A673 (cell line): ENCODE results near the gene PLXDC2. TPM values are rescaled to one million over a fixed set of nuclear protein-coding genes. Genes with fewer than 3 reads are reported as not detected.

Source experiments
- BruUV-seq: library from RNA; stranded (reverse); fragments of 400-500 nt; replicated peaks from 2 replicates; lab custom pipeline; 2021; lab: Mats Ljungman, UMichigan
- CTCF ChIA-PET: fragments of 300-600 bp; sonication (Branson Sonifier 250); formaldehyde crosslinking; loops from one replicate; lab custom pipeline; 2022; ENCODE audit warnings: antibody characterized with exemption; lab: Charles Lee
- POLR2A ChIA-PET: fragments of 300-600 bp; sonication (Branson Sonifier 250); formaldehyde crosslinking; loops from one replicate; lab custom pipeline; 2022; ENCODE audit warnings: antibody characterized with exemption; ENCODE audit not compliant: low non-redundant PET; lab: Charles Lee
- DNase-seq: peaks from one replicate; pipeline ENCODE4 v3.0.0-alpha.2; 2015; ENCODE audit warnings: low spot score
- H3K27ac ChIP-seq: fragments of 200-600 bp; sonication (generic); 2 replicates; pipeline ENCODE4 v1.5.1; 2016; ENCODE audit warnings: mixed run types, low read depth, mild to moderate bottlenecking, mixed read lengths, antibody characterized with exemption, low read length; ENCODE audit not compliant: poor library complexity, severe bottlenecking
- H3K27me3 ChIP-seq: fragments of 200-600 bp; sonication (generic); replicated peaks from 2 replicates; pipeline ENCODE4 v1.6.1; 2017; ENCODE audit warnings: mixed run types, low read depth, mild to moderate bottlenecking, mixed read lengths, antibody characterized with exemption, low read length; ENCODE audit not compliant: insufficient read depth, poor library complexity
- H3K36me3 ChIP-seq: fragments of 200-600 bp; sonication (generic); 2 replicates; pipeline ENCODE4 v1.6.1; 2016; ENCODE audit warnings: mixed run types, mild to moderate bottlenecking, mixed read lengths, antibody characterized with exemption, low read length; ENCODE audit not compliant: insufficient read depth, poor library complexity, severe bottlenecking
- H3K4me1 ChIP-seq: fragments of 200-600 bp; sonication (generic); 2 replicates; pipeline ENCODE4 v1.6.1; 2017; ENCODE audit warnings: mixed run types, mild to moderate bottlenecking, mixed read lengths, antibody characterized with exemption, low read length; ENCODE audit not compliant: insufficient read depth, poor library complexity, severe bottlenecking
- H3K4me3 ChIP-seq: fragments of 200-600 bp; sonication (generic); 2 replicates; pipeline ENCODE4 v1.5.1; 2016; ENCODE audit warnings: low read depth, mixed run types, mild to moderate bottlenecking, mixed read lengths, low read length; ENCODE audit not compliant: poor library complexity, severe bottlenecking
- H3K9me3 ChIP-seq: fragments of 200-600 bp; sonication (generic); 2 replicates; pipeline ENCODE4 v1.6.1; 2016; ENCODE audit warnings: mixed run types, low read depth, mild to moderate bottlenecking, mixed read lengths, antibody characterized with exemption, low read length; ENCODE audit not compliant: poor library complexity, severe bottlenecking
- EZH2 ChIP-seq: fragments of 200-600 bp; sonication (generic); IDR thresholded peaks from 2 replicates; pipeline ENCODE4 v1.6.1; 2017; ENCODE audit warnings: borderline replicate concordance, low read depth, mild to moderate bottlenecking, mixed read lengths, antibody characterized with exemption, low read length; ENCODE audit not compliant: poor library complexity, severe bottlenecking
- intact Hi-C: fragments of 100-400 bp; cut with micrococcal nuclease; formaldehyde crosslinking; loops from one replicate; pipeline ENCODE4 v1.10.0; 2022; ENCODE audit not compliant: unreplicated experiment
- total RNA-seq: library from RNA; stranded (reverse); gene quantifications from 2 replicates; pipeline ENCODE4 v1.2.3, GENCODE V29; 2021
- TF ChIP-seq, protein P1 (sequence below): fragments of 300-800, 200-600 bp; sonication (generic); conservative IDR thresholded peaks from 2 replicates; pipeline ENCODE4 v1.5.1; 2017; ENCODE audit warnings: low read depth, mild to moderate bottlenecking, antibody characterized with exemption, low read length, moderate library complexity, mixed read lengths

PLXDC2 gene
- total RNA-seq, 1 experiment from 2014 or later: 74.8 TPM

DNA sequence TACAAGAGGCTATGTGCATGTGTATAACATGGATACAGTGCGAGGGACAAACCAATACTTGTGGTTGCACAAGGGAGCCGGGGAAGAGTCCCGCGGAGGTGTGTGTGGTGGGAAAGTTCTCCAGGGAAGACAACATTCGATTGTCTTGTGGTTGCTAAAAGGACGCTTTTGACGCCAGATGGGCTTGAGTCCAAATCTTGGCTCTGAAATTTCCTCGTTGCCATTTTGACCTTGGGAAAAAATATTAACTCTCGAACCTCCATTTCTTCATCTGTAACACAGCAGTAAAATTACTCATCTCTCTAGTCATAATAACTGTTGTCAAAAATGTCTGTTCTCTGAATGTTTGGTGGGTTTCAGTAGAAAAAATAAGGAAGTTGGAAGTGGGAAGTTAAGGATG, 16.5 kb downstream of the PLXDC2 start:
- Histone ChIP-seq H3K4me3 (no peak overlapping the region), H3K27ac (peak overlapping the region; percentile 24), H3K4me1 (peaks cover 76% of the 10 kb centered on the region), H3K27me3 (no peaks in the 10 kb centered on the region), H3K9me3 (no peaks in the 10 kb centered on the region), H3K36me3 (peaks cover 12% of the 10 kb centered on the region)
- TF ChIP-seq, protein P1, sequence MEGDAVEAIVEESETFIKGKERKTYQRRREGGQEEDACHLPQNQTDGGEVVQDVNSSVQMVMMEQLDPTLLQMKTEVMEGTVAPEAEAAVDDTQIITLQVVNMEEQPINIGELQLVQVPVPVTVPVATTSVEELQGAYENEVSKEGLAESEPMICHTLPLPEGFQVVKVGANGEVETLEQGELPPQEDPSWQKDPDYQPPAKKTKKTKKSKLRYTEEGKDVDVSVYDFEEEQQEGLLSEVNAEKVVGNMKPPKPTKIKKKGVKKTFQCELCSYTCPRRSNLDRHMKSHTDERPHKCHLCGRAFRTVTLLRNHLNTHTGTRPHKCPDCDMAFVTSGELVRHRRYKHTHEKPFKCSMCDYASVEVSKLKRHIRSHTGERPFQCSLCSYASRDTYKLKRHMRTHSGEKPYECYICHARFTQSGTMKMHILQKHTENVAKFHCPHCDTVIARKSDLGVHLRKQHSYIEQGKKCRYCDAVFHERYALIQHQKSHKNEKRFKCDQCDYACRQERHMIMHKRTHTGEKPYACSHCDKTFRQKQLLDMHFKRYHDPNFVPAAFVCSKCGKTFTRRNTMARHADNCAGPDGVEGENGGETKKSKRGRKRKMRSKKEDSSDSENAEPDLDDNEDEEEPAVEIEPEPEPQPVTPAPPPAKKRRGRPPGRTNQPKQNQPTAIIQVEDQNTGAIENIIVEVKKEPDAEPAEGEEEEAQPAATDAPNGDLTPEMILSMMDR: no peak
- TF ChIP-seq EZH2: no peak
- BruUV-seq: no TSS peak
- no peak for DNase-seq
- ChIA-PET CTCF (no interaction called here), POLR2A (no interaction called here)
- intact Hi-C loops: no loop called here

DNA sequence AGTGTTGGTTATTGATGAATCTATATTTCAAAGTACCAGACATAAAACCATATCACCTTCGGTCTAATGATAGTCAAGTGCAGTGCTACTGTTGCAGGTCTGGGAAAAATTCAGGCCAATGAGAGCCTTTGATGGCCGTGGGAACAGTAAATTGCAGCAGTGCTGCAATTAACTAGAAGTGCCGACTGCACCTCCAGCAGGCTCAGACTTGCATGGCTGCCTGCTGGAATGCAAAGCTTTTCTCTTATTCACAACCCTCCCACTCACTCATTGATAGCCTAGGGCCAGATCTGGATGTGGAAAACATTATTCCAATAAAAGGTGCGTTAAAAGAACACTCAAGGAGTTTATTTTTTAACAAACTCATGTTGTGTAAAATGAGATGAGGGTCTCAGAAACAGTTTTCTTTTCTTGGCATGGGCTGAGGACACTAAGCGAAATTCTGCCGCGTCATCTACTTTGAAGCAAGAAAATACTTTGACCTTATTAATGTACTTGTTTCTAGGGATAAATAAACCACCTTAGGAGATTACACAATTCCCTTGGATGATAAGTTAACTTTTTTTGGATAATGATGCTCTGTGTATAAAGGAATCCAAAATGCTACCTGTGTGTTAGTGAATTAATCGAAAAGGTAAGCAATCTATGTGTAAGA, 17.1 kb downstream of the PLXDC2 start:
- Histone ChIP-seq H3K4me1 (peaks cover 70% of the 10 kb centered on the region), H3K36me3 (peaks cover 12% of the 10 kb centered on the region), H3K4me3 (no peak overlapping the region), H3K27ac (peak overlapping the region; percentile 24), H3K9me3 (no peaks in the 10 kb centered on the region), H3K27me3 (no peaks in the 10 kb centered on the region)
- peak; percentile 69 for DNase-seq
- ChIA-PET CTCF (no interaction called here), POLR2A (no interaction called here)
- intact Hi-C loops: no loop called here
- no TSS peak for BruUV-seq
- TF ChIP-seq EZH2: no peak
- TF ChIP-seq, protein P1: no peak

DNA sequence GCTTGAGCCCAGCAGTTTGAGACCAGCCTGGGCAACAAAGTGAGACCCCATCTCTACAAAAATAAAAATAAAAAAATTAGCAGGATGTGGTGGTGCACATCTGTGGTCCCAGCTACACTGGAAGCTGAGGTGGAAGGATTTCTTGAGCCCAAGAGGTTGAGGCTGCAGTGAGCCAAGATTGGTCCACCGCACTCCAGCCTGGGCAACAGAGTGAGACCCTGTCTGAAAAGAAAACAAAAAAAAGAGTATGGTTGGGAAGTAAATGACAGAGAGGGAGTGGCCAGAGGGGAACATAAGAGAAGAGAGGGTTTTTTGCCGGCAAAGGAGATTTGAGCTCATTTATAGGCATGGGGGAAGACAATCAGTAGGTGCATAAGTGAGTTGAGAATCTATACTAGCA, 19.7 kb downstream of the PLXDC2 start:
- intact Hi-C loops: no loop called here
- TF ChIP-seq, protein P1: no peak
- no peak for TF ChIP-seq EZH2
- Histone ChIP-seq H3K9me3 (no peaks in the 10 kb centered on the region), H3K27me3 (no peaks in the 10 kb centered on the region), H3K4me1 (peaks cover 72% of the 10 kb centered on the region), H3K4me3 (no peak overlapping the region), H3K27ac (no peak overlapping the region), H3K36me3 (peaks cover 5% of the 10 kb centered on the region)
- BruUV-seq: no TSS peak
- DNase-seq: no peak
- ChIA-PET CTCF (no interaction called here), POLR2A (no interaction called here)
